C4-2B (cell line): ENCODE data around the gene SCGB1A1.

Experiments
- H3K27ac ChIP-seq: fragments of 450-650 bp; 2 replicates; pipeline ENCODE4 v1.5.1; 2017
- CTCF ChIP-seq: fragments of 450-650 bp; conservative IDR thresholded peaks from 2 replicates; pipeline ENCODE4 v1.5.1; 2017; ENCODE audit warnings: mild to moderate bottlenecking
- ZFX ChIP-seq: fragments of 450-650 bp; IDR thresholded peaks from 2 replicates; pipeline ENCODE4 v1.6.1; 2017

SCGB1A1 gene

GRCh38 chr11:62462508-62462892 is 43.7 kb downstream of the SCGB1A1 start:
- TF ChIP-seq CTCF: no peak
- TF ChIP-seq ZFX: no peak
- no peak overlapping the region for H3K27ac ChIP-seq

GRCh38 chr11:62463121-62463542 is 44.3 kb downstream of the SCGB1A1 start:
- TF ChIP-seq CTCF: no peak
- no peak for TF ChIP-seq ZFX
- no peak overlapping the region for H3K27ac ChIP-seq

- TF ChIP-seq CTCF: no peak
- no peak for TF ChIP-seq ZFX
- no peak overlapping the region for H3K27ac ChIP-seq
These were observed 45.8 kb downstream of the SCGB1A1 start for GRCh38 chr11:62464655-62465054.

- no peak for TF ChIP-seq CTCF
- TF ChIP-seq ZFX: no peak
- H3K27ac ChIP-seq: no peak overlapping the region
These were observed 47.6 kb downstream of the SCGB1A1 start for GRCh38 chr11:62466444-62466843.

GRCh38 chr11:62468577-62468976 is 49.7 kb downstream of the SCGB1A1 start:
- no peak for TF ChIP-seq ZFX
- no peak for TF ChIP-seq CTCF
- H3K27ac ChIP-seq: no peak overlapping the region

GRCh38 chr11:62471603-62472002 is 52.8 kb downstream of the SCGB1A1 start:
- TF ChIP-seq CTCF: no peak
- TF ChIP-seq ZFX: no peak
- no peak overlapping the region for H3K27ac ChIP-seq

- no peak overlapping the region for H3K27ac ChIP-seq
- no peak for TF ChIP-seq CTCF
These were observed 53.4 kb downstream of the SCGB1A1 start for GRCh38 chr11:62472063-62472884.
